Nephron (organoid): ENCODE data around the gene CD47.

ENCODE experiments used
- H3K27ac Mint-ChIP-seq, 3 experiments: 2 replicates each; pipeline ENCODE4 v1.8.0; 2020; ENCODE audit warnings: mixed read lengths in 3 of 3, mild to moderate bottlenecking in 2 of 3, moderate library complexity in 1 of 3
- H3K27me3 Mint-ChIP-seq: 2 replicates; pipeline ENCODE4 v1.8.0; 2021; ENCODE audit warnings: low read depth, mild to moderate bottlenecking, moderate library complexity, mixed read lengths
- H3K36me3 Mint-ChIP-seq: 2 replicates; pipeline ENCODE4 v1.8.0; 2020; ENCODE audit warnings: low read depth, mixed read lengths
- H3K4me1 Mint-ChIP-seq: 2 replicates; pipeline ENCODE4 v1.8.0; 2020; ENCODE audit warnings: mixed read lengths
- H3K4me3 Mint-ChIP-seq, 3 experiments: 2 replicates each; pipeline ENCODE4 v1.8.0; 2020; ENCODE audit warnings: mild to moderate bottlenecking in 3 of 3, mixed read lengths in 3 of 3, moderate library complexity in 2 of 3
- H3K9me3 Mint-ChIP-seq: 2 replicates; pipeline ENCODE4 v1.8.0; 2020; ENCODE audit warnings: mixed read lengths
- TF ChIP-seq, protein P1 (sequence below), 3 experiments: fragments of 200-600 bp; sonication (generic); IDR thresholded peaks; one replicate each; pipeline ENCODE4 v1.5.0; 2021; ENCODE audit warnings: antibody characterized with exemption in 3 of 3; ENCODE audit not compliant: unreplicated experiment in 3 of 3

CD47 gene

DNA sequence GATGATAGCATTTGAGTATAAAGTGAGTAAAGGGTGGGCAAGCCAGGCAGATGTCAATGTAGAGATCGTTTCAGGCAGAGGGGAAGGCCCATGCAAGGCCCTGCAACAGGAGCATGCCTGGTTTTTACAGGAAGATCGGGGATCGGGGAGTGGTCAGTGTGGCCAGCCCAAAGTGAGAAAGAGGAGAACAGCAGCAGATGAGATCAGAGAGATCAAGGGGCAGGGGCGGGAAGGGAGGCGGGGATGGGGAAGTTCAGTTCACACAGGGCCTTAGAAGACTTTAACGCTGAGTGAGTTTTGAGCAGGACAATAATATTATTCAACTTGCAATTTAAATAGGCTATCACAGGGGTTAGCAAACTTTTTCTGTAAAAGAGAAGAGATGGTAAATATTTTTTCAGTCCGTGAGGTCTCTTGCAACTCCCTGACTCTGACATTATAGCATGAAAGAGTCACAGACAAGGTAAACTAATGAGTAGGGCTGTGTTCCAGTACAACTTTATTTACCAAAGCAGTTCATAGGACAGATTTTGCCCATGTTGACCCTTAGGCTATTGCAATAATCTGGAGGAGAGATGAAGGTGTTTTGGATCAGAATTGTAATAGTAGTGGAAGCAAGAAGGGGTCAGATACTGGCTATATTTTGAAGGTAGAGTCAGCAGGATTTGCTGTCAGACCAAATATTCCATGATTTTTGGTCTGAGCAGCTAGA lies 12.4 kb upstream of the CD47 start:
- H3K27me3 Mint-ChIP-seq = peaks cover 6% of the 10 kb centered on the region
- H3K27ac Mint-ChIP-seq = peak overlapping the region; percentile 3 to 20 (median 10)

DNA sequence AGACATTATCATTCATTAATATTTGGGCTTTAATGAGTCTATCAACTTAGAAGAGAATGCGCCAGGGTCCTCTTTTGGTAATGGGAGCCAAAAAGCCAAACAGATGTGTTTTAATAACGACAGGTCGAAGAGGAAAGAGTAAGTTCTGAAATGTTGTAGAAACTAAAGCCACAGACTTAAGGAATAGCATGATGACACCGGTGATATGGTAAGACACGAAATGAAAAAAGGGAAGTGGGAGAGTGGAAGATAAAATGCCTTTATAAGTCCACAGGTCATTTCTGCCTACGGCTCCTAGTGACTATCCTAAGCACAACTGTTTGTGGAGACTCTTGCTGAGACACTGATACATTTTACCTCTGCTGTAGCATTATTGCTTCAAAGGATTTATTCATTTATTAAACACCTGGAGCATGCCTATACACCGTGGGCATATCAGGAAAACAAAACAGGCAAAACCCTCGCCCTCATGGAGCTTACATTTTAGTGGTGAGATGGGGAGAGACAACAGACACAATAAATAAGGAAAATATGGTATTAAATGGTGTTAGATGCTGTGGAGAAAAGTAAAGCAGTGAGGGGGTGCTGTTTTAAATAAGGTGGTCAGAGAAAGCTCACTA lies 11.7 kb upstream of the CD47 start:
- Mint-ChIP-seq H3K27me3 (peaks cover 6% of the 10 kb centered on the region), H3K4me1 (peaks cover 20% of the 10 kb centered on the region), H3K36me3 (no peaks in the 10 kb centered on the region), H3K9me3 (no peaks in the 10 kb centered on the region), H3K27ac (peak overlapping the region in 1 of 3 experiments; percentile 10), H3K4me3 (no peak overlapping the region)
- TF ChIP-seq, protein P1, sequence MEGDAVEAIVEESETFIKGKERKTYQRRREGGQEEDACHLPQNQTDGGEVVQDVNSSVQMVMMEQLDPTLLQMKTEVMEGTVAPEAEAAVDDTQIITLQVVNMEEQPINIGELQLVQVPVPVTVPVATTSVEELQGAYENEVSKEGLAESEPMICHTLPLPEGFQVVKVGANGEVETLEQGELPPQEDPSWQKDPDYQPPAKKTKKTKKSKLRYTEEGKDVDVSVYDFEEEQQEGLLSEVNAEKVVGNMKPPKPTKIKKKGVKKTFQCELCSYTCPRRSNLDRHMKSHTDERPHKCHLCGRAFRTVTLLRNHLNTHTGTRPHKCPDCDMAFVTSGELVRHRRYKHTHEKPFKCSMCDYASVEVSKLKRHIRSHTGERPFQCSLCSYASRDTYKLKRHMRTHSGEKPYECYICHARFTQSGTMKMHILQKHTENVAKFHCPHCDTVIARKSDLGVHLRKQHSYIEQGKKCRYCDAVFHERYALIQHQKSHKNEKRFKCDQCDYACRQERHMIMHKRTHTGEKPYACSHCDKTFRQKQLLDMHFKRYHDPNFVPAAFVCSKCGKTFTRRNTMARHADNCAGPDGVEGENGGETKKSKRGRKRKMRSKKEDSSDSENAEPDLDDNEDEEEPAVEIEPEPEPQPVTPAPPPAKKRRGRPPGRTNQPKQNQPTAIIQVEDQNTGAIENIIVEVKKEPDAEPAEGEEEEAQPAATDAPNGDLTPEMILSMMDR (IDR thresholded peaks at IDR 0.05; ENCODE audit: unreplicated experiment in 3 of 3) = no peak

More for the DNA sequence above, 12.4 kb upstream of the CD47 start:
- Mint-ChIP-seq H3K4me3 (no peak overlapping the region), H3K4me1 (peaks cover 20% of the 10 kb centered on the region), H3K36me3 (no peaks in the 10 kb centered on the region), H3K9me3 (no peaks in the 10 kb centered on the region)
- TF ChIP-seq, protein P1 (IDR thresholded peaks at IDR 0.05; ENCODE audit: unreplicated experiment in 3 of 3) = no peak

DNA sequence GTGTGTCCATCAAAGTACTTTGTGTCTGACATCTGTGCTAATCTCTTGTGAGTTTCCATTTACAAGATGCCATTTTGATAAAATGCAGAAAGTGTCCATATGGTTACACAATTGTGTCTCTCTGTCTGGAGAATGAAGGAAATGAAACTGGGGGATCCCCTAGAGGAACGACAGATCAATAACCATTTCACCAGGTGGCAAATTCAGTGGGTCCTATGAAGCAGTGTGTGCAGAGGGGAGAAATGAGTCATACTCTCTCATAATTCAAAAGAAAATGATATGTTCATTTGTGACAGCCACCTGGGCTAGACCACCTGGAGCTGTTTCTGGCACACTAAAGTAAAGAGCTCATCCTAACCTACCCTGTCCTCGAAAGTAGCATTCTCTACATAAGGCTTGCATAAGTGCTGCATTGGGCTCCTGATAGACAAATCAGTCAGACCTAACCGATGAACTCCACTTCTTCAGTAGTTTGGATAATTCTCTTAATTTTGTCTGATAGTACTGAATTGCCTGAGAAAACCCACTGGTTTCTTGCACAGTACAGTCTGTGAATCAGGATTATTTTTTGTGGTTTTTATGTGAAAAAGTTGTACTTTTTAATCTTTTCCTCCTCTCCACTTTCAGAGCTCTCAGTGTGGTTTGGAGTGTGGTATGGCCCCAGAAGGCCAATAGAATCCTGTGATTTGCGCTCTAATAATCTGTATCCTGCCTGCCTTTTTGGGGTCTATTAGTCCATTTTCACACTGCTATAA lies 10.3 kb upstream of the CD47 start:
- Mint-ChIP-seq H3K4me1 (peaks cover 20% of the 10 kb centered on the region), H3K4me3 (no peak overlapping the region), H3K27ac (no peak overlapping the region), H3K27me3 (peaks cover 10% of the 10 kb centered on the region), H3K36me3 (no peaks in the 10 kb centered on the region), H3K9me3 (no peaks in the 10 kb centered on the region)
- TF ChIP-seq, protein P1 (IDR thresholded peaks at IDR 0.05; ENCODE audit: unreplicated experiment in 3 of 3) = no peak

DNA sequence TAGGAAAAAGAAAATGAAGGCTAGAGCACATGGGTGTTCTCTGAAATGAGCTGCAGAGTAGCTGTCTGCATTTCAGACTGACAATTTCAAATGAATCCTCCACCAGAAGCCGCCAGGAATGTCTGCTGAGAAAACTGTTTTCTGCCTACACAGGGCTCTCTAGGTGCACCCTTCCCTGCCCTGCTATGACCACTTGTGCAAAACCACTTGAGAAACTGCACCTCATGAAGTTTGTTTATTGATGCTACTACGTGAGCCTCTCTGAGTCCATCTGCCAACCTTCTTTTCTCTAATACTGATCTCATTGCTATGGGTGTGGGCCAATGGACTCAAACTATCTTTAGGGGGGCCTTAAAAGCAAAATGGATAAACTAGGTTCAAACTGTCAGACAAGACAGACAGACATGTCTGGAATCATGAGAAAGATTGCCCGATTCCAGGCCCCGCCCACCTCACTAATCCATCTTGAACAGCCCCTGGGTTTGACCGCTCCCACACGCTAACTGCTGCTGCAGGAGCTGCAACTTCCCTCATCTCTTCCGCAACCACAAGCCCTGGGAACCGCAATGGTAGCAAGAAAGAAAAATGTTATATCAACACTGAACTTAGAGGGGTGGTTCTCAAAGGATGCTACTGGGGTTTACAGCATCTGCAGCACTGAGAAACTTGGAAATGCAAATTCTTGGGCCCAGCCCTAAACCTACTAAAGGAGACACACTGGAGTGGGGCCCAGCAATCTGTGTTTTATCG lies 9.0 kb upstream of the CD47 start:
- Mint-ChIP-seq H3K27me3 (peaks cover 10% of the 10 kb centered on the region), H3K36me3 (no peaks in the 10 kb centered on the region), H3K4me1 (peaks cover 15% of the 10 kb centered on the region), H3K9me3 (no peaks in the 10 kb centered on the region), H3K27ac (peak overlapping the region in 1 of 3 experiments; percentile 14), H3K4me3 (no peak overlapping the region)
- TF ChIP-seq, protein P1 (IDR thresholded peaks at IDR 0.05; ENCODE audit: unreplicated experiment in 3 of 3) = no peak

DNA sequence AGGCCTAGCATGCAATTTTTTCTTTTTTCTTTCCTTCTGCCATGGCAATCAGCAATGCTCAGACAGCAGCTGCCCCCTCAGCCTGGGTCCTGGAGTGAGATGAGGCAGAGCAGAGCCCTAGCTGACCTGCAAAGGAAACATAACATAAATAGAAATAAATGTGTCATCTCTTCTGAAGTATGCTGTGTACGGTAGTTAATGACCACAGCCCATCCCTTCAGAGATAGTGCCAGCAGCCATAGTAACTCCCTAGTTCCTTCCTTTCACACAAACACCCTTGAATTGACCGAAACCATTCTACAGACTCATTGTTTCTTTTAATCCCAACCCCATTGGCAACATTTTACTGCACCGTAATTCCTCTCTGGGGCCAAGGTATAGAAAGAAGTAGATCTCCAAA lies 8.4 kb upstream of the CD47 start:
- peaks cover 10% of the 10 kb centered on the region for H3K4me1 Mint-ChIP-seq
- peaks cover 10% of the 10 kb centered on the region for H3K27me3 Mint-ChIP-seq
- H3K36me3 Mint-ChIP-seq = no peaks in the 10 kb centered on the region
- H3K27ac Mint-ChIP-seq = peak overlapping the region in 1 of 3 experiments; percentile 14
- no peaks in the 10 kb centered on the region for H3K9me3 Mint-ChIP-seq
- TF ChIP-seq, protein P1 (IDR thresholded peaks at IDR 0.05; ENCODE audit: unreplicated experiment in 3 of 3) = no peak
- H3K4me3 Mint-ChIP-seq = no peak overlapping the region
